HG03575 (cell line): Measurements from ENCODE around the gene RPF1.
"Not testable (repeated sequence)": the region's sequence is repeated elsewhere in the genome, so short reads cannot be mapped to it uniquely, and the experiment has no call there.

Experiments used
- ATAC-seq: cut with Tn5 transposase; IDR thresholded peaks from one replicate; pipeline ENCODE4 v1.9.1; 2021; ENCODE audit not compliant: unreplicated experiment, insufficient number of reproducible peaks, low FRiP score; ENCODE audit errors: extremely low read depth

Gene RPF1

DNA sequence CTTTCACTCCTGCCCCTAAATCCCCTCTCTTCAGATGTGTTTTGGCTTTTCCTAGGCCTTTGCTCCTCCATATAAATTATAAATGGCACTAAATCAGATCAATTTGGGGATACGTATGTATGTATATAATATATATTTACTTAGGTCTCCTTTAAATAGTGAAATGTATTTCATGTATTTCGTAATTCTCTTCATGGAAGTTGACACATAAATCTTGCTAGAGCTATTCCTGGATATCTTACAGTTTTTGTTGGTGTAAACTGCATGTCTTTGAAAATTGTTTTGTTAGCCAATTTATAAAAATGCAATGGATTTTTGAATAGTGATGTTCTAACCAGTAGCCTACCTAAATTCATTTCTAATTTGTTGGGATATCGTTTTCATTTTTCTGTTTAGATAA, 9.0 kb downstream of the RPF1 start:
- no peak for ATAC-seq

DNA sequence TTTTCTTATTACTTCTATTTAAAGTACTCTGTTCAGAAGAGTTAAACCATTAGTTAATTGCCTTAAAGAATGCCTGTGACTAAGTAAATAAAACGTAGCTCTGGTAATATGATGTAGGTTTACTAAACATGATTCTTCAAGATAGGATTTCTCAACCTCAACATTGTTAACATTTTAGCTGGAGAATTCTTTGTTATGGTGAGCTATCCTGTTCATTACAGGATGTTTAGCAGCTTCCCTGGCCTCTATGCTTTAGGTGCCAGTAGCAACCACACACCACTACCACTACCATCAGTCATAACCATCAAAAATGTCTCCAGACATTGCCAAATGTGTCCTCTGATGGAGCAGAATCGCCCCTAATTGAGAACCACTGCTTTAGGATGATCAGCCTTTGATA, 10.7 kb downstream of the RPF1 start:
- no peak for ATAC-seq

DNA sequence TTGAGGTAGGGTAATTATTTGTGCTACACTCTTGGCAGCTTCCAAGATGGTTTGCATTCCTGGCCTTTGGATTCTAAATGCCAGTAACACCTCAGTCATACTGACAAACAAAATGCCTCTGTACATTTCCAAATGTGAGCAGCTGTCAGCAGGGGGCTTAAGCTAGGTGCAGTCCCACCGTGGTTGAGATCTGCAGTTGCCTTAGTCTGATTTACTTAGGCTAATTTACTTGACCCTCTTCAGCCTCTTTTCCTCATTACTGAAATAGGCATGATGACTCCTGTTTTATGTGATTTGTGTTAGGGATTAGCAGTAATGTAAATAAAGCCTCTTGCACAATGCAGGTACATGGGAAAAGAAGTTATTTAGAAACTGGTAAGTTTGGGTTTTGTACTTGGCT, 13.7 kb downstream of the RPF1 start:
- no peak for ATAC-seq

DNA sequence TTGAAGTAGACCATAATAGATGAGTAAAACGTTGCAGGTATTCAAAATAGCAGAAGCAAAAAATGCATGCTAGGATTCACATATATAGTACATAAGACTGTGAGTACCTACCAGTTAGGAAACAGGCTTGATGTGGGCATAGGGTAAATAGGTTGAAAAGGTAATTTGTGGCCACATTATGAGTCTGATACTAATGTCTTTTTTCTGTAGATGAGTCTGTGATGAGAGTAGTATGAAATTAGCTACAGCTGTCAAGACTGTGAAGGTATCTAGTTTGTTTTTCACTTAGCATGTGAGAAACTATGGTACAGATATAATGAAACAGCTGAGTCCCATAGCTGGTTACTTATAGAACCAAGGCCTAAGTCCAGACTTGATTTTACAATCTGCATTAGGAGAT, 14.7 kb downstream of the RPF1 start:
- no peak for ATAC-seq

DNA sequence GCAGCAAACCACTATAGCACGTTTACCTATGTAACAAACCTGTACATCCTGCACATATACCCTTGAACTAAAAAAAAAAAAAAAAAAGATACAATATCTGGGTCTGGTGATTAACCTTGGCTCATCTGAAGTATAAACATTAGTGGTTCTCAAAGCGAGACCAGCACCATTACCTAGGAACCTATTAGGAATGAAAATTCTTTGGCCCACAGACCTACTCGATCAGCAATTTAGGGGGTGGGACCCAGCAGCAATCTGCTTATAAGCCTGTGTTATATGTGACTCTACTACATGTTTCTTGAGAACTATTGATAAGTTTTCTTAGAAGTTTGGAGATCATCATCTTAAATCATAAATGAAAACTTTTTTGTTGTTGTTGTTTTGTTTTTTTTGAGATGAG, 17.4 kb downstream of the RPF1 start:
- ATAC-seq: no peak

DNA sequence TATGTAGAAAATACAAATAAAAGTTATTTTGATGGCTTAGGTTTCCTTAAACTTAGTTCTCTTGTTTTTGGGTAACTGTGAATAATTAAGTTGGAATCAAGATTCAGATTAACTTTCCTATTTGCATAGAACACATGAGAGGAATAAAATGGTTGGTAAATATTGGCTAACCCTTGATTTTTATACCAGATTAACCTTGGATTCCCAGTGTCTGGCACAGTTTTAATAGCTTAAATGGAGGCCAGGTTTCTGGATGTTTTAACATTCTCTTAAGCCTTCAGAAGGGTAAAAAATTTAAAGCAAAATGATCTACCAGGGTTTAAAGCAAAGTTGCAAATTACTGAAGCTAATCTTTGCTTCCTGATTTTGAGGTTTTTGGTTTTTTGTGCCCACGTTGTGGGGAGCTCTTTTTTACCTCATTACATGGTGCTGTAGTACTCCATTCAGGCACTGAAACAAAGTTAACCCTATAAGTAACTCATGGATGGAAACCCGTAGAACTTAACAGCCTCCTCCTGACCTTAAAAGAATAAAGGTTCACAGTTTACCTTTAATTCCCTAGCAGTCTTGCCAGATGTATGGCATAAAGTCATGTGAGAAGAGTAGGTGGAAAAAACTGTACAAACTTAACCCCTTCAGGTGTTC, 18.7 kb downstream of the RPF1 start:
- no peak for ATAC-seq

DNA sequence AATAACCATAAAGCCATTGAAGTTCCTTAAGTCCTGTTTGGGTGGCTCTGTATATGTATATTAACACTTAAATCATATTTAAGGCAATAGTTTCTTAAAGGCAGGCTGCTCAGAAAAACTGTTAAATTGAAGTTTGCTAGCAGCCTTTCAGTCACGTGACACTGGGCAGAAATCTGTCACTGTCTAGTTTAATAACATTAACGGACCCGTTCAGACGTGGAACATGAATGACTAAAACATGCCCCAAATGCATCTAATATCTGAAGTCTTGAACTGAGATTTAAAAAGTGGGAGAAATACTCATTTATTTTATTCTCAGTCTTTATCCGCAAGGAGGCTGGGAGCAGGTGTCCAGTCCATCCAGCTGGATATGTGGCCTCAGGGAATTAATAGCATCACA, 23.9 kb downstream of the RPF1 start:
- ATAC-seq: no peak

DNA sequence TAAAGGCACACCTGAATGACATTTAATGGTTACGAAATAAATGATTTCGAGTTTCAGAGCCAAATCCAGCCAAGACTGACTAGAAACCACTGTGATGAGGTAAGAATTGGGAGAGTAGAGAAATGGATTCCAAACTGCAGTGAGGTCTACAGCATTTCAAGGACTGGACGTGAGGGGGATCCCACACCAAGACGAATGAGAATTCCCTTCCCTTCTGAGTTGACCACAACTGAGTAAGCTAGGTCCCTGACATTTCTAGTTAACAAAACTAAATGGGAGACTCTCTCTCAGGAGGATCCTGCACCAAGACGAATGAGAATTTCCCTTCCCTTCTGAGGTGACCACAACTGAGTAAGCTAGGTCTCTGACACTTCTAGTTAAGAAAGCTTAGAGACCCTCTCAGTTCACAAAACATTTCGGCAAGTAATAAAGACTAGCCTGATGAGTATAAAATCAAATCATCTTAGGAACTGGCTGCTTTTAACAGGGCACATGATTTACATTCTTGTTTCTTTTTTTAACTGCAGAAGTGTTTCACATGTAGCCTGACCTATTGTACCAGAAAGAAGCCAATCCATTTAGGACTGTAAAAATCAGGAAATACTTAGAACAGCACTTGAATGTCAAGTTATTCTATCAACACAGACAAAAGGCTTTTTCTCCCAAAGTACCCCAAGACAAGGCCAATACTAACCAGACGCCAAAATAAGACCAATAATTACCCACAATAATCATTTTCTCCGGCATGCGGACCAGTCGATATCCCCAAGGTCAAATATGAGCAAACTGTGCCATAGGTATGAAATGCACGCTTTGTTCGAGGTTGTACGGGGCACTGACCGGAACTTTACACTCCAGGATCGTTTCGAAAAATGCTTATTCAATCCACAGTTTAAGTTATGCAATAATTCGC, 25.8 kb downstream of the RPF1 start:
- no peak for ATAC-seq

DNA sequence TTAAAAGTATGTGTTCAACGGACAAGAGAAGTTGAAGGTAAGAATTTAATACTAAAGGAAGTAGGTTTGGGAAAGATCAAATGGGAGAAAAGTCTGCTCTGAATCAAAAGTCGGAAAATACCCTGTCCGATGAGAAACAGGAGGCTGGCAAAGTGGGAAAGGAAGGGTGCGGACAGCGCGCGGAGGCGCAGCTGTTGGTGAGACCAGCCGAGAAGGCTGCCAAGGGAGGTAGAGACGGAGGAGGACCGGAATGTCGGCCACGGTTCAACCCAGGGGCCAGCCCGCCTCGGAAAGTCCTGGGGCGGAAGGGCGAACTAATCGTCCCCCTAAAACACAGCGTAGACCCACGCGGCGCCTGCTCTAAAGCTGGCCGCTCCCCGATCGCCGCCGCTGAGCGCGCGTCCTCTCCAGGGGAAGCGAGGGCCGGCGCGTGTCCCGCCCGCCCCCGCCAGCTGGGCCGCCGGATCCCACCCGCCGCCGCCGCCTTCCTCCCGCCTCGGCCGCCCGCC, 26.5 kb downstream of the RPF1 start:
- ATAC-seq: peak; percentile 14

DNA sequence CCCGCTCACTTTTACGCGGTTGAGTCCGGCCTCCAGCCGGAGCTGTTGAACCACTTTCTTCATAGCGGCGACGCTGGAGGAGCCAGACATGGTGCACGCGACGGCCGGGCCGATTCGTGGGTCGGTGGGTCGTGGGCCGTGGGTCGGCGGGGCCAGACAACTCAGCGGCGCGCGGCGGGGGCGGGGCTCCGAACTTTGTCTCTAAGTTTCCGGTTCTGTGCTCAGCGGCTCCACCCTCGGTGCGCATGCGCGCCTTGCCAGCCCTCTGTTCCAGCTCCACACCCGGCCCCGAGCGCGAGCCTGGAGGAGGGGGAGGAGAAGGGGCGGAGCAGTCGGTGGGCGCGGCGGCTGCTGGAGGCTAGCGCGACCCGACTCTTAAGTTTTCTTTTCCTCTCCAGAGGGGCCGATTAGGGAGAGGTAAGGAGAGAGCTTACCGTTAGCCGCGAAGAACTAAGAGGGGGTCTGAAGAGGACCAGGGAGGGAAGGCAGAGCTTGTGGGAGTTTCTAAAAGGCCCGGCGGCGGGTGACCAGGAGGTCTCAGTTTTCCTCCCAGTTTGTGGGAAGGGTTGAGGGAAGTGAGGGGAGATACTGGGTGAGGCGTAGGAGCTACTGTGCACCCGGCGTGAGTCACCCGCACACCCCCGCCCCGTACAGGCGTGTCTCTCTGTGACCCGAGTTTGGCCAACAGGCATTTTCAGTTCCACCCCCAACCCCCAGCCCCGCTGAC, 27.1 kb downstream of the RPF1 start, which contains the start of the genes GNG5 and SPATA1:
TSS of gene GNG5 (minus strand) at position 580 of the 727 bp plus-strand sequence. CDS start at position 90, 490 bp downstream.
TSS of gene SPATA1 (plus strand) at position 385 of the 727 bp plus-strand sequence. CDS start 9,974 bp downstream, outside the sequence.
- ATAC-seq: peak; percentile 48

DNA sequence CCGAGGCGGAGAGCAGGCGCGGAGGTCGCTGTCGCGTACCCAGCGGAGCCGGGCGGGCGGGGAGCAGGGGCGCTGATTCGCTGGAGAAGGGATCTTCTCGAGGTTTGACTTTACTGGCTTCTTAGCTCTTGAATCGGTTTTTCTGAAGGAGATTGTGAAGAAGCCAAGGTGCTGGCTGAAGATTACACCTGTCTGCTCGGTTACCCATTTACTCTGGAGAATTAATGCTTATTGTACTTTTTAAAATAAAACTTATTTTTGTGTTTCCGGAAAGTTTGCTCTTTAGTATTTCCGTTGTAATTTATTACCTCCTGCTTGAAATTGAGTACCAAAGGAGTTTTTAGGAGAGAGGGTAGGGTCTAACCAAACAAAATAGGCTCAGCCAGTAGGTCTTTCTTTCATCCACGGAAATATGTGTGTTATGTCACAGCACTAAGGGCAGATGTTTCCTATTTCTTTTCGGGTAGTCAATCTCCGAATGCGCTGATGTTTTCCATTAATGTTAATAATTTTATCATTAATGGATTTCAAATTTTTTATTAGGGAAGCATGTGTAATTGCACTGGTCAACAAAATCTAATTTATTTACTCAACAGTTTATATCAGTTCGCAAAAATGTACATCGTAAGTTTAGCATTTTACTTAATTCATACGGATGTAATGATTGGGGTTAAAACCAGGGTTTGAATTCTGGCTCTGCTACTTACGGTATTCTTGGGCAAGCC, 27.8 kb downstream of the RPF1 start:
- no peak for ATAC-seq

DNA sequence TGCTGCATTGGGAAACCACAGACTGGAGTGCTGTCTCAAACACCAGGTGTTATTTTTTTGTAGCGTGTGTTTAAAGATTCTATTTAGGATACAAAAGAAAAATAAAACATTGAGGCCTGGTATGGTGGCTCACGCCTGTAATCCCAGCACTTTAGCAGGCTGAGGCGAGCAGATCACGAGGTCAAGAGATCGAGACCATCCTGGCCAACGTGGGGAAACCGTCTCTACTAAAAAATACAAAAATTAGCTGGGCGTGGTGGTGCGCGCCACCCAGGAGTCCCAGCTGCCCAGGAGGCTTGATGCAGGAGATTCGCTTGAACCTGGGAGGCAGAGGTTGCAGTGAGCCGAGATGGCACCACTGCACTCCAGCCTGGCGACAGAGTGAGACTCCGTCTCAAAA, 28.8 kb downstream of the RPF1 start:
- ATAC-seq: not testable (repeated sequence)

DNA sequence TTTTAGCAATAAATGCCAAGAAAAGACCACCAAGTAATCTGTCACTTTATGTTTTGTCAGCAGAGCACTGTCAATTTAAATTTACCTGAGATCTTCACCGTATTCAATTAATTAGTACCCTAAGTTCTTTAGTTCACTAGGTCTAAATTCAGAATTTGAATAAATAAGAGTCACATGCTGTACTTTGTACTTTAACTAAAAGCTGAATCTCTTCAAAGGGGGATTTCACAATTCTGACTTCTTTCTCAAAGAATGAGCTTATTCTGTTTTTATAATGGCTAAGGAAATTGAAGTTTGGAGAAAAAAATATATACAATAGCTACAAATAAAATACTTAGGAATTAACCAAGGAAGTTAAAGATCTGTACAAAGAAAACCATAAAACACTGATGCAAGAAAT, 29.4 kb downstream of the RPF1 start:
- ATAC-seq: no peak

DNA sequence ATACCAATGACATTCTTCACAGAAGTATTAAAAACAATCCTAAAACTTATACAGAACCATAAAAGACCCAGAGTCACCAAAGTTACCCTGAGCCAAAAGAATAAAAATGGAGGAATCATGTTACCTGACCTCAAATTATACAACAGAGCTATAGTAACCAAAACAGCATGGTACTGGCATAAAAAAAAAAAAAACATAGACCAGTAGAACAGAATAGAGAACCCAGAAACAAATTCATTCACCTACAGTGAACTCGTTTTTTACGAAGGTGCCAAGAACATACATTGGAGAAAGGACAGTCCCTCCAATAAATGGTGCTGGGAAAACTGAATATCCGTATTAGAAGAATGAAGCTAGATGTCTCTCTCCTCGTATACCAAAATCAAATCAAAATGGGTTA, 30.0 kb downstream of the RPF1 start:
- no peak for ATAC-seq

DNA sequence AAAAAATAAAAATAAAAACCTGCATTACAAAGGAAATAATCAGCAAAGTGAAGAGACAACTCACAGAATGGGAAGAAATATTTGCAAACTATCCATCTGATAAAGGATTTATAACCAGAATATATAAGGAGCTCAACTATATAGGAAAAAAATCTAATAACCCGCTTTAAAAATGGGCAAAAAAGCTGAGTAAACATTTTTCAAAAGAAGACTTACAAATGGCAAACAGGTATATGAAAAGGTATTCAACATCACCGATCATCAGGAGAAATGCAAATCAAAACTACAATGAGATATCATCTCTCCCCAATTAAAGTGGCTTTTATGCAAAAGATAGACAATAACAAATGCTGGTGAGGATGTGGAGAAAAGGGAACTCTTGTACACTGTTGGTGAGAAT, 31.1 kb downstream of the RPF1 start:
- no peak for ATAC-seq

DNA sequence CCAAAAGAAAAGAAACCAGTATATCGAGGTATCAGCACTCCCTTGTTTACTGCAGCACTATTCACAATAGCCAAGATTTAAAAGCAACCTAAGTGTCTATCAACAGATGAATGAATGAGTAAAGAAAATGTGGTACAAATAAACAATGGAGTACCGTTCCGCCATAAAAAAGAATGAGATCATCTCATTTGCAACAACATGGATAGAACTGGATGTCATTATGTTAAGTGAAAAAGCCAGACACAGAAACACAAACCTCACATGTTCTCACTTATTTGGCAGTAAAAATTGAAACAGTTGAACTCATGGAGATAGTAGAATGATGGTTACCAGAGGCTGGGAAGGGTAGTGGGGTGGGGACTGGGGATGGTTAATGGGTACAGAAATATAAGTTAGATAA, 31.6 kb downstream of the RPF1 start:
- no peak for ATAC-seq

DNA sequence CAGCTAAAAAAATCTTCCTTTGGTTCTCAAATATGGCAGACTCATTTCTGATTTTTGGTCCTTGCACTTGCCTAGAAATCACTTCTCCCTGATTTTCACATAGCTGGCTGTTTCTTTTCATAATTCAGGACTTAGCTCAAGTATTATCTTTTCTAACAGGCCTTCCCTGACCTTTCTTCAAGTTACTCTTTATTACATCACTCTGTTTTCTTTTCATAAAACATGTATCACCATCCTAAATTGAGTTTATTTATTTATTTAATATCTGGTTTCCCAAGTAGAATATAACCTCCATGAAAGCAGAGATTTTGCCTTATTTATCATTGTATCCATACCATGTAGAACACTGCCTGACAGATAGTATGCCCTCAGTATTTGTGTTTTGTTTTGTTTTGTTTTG, 45.5 kb downstream of the RPF1 start:
- no peak for ATAC-seq

DNA sequence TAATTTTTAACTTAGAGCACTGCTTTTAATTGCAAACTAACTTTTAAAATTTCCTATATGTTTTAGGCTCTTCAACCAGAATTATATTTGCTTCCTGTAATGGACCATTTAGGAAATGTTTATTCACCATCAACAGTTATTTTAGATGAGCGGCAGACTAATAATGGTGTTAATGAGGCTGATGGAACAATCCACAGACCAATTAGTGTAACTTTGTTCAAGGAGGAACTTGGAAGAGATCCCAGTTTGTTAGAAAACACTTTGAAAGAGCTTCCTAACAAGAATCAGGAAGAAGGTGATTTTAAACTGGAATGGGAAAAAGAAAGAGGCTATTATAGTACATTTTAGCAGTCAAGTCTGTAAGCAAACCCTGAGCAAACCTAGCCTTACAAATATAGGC, 46.7 kb downstream of the RPF1 start:
- ATAC-seq: no peak

DNA sequence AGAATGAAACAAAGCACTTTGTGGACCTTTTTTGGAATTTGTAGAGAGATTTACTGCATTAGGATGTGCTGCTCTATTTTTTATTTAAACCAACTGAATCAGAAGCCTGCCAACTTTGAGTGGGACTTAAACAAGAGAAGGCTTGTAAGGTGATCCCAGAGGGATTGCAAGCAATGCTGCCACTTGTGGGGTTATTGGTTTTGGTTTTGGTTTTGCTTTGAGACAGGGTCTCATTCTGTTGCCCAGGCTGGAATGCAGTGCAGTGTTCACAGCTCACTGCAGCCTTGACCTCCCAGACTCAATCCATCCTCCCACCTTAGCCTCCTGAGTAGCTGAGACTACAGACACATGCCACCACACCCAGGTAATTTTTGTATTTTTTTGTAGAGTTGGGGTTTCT, 59.5 kb downstream of the RPF1 start:
- ATAC-seq: peak; percentile 66
